ENCODE data around the gene ZNF786. TPM values are rescaled to one million over a fixed set of nuclear protein-coding genes. Genes with fewer than 3 reads are reported as not detected.

ZNF786 gene
- total and polyA plus RNA-seq, 8 donors = 1.3 to 23.5 (median 2.7) TPM

GRCh38 chr7:149074116-149074885, 16.2 kb downstream of the ZNF786 start:
- intact Hi-C loops (cut with DNase I; ENCODE audit: low total_unique reads) = no loop called here
- Histone ChIP-seq H3K4me1 (no peaks in the 10 kb centered on the region), H3K27ac (no peak overlapping the region), H3K4me3 (no peak overlapping the region), H3K9me3 (no peaks in the 10 kb centered on the region), H3K27me3 (no peaks in the 10 kb centered on the region), H3K36me3 (peaks cover 26 to 61% (median 55%) of the 10 kb centered on the region in 4 donors)
- whole genome bisulfite sequencing, 5 donors = 80 to 94% (median 86%) methylated on average over 3 of the region's 3 CpGs
- no peak for TF ChIP-seq POLR2A (IDR thresholded peaks at IDR 0.05)
- TF ChIP-seq POLR2AphosphoS5 (IDR thresholded peaks at IDR 0.05) = no peak
- no peak for TF ChIP-seq CTCF (IDR thresholded peaks at IDR 0.05)
- TF ChIP-seq EP300 (IDR thresholded peaks at IDR 0.05) = no peak
- no peak for DNase-seq

GRCh38 chr7:149072438-149072775, 18.1 kb downstream of the ZNF786 start:
- no peaks in the 10 kb centered on the region for H3K9me3 ChIP-seq
- no peaks in the 10 kb centered on the region for H3K4me1 ChIP-seq
- H3K4me3 ChIP-seq = no peak overlapping the region
- H3K27me3 ChIP-seq = no peaks in the 10 kb centered on the region
- TF ChIP-seq CTCF (IDR thresholded peaks at IDR 0.05) = no peak
- TF ChIP-seq POLR2AphosphoS5 (IDR thresholded peaks at IDR 0.05) = no peak
- no peak for TF ChIP-seq EP300 (IDR thresholded peaks at IDR 0.05)
- no peak for TF ChIP-seq POLR2A (IDR thresholded peaks at IDR 0.05)
- 87 to 96% (median 91%) methylated on average over 4 of the region's 4 CpGs for WGBS, 5 donors
- intact Hi-C loops (cut with DNase I; ENCODE audit: low total_unique reads) = no loop called here
- DNase-seq = no peak
- peak overlapping the region in 2 of 5 donors; percentile 0 to 22 for H3K27ac ChIP-seq
- H3K36me3 ChIP-seq = peaks cover 26 to 67% (median 57%) of the 10 kb centered on the region in 4 donors

- Histone ChIP-seq H3K36me3 (peaks cover 26 to 63% (median 56%) of the 10 kb centered on the region in 4 donors), H3K4me1 (no peaks in the 10 kb centered on the region), H3K27ac (peak overlapping the region in 3 of 5 donors; percentile 0 to 22 (median 4)), H3K27me3 (no peaks in the 10 kb centered on the region), H3K4me3 (no peak overlapping the region), H3K9me3 (no peaks in the 10 kb centered on the region)
- no peak for TF ChIP-seq POLR2A (IDR thresholded peaks at IDR 0.05)
- TF ChIP-seq EP300 (IDR thresholded peaks at IDR 0.05) = no peak
- TF ChIP-seq CTCF (IDR thresholded peaks at IDR 0.05) = peak in 1 of 7 experiments; percentile 5
- intact Hi-C loops (cut with DNase I; ENCODE audit: low total_unique reads) = no loop called here
- peak in 1 of 2 donors; percentile 66 for DNase-seq
- 79 to 84% (median 83%) methylated on average over 8 to 46 of the region's 46 CpGs for WGBS, 5 donors
These were observed 18.7 kb downstream of the ZNF786 start for GRCh38 chr7:149071641-149072437.

GRCh38 chr7:149071182-149071635, 19.3 kb downstream of the ZNF786 start:
- Histone ChIP-seq H3K4me3 (no peak overlapping the region), H3K9me3 (no peaks in the 10 kb centered on the region), H3K27me3 (no peaks in the 10 kb centered on the region), H3K36me3 (peaks cover 26 to 57% (median 51%) of the 10 kb centered on the region in 4 donors), H3K4me1 (peaks cover 0 to 2% (median under 1%) of the 10 kb centered on the region in 4 donors), H3K27ac (peak overlapping the region in 2 of 5 donors; percentile 0 to 22)
- TF ChIP-seq CTCF (IDR thresholded peaks at IDR 0.05) (no peak), EP300 (IDR thresholded peaks at IDR 0.05) (no peak), POLR2A (IDR thresholded peaks at IDR 0.05) (no peak), POLR2AphosphoS5 (IDR thresholded peaks at IDR 0.05) (no peak)
- 93 to 98% (median 95%) methylated on average over 17 to 29 of the region's 29 CpGs for WGBS, 5 donors
- no peak for DNase-seq
- intact Hi-C loops (cut with DNase I; ENCODE audit: low total_unique reads) = no loop called here
